B cell (primary cell): ENCODE measurements around the gene ZFP91. TPM values are rescaled to one million over a fixed set of nuclear protein-coding genes. Genes with fewer than 3 reads are reported as not detected.

ENCODE experiments used
- ATAC-seq: fragments of 200-7000 bp; cut with Tn5 transposase; one replicate; pipeline ENCODE4 v1.10.0; 2021; ENCODE audit warnings: low read depth, mild to moderate bottlenecking, moderate number of reproducible peaks, moderate library complexity
- CTCF ChIA-PET: fragments of 350-600 bp; sonication (Branson Sonifier 250); formaldehyde crosslinking; loops from one replicate; lab custom pipeline; 2021; ENCODE audit warnings: antibody characterized with exemption, inconsistent platforms; lab: Charles Lee
- POLR2A ChIA-PET: fragments of 350-600 bp; sonication (Branson Sonifier 250); formaldehyde crosslinking; loops from one replicate; lab custom pipeline; 2021; ENCODE audit warnings: antibody characterized with exemption; lab: Charles Lee
- DNase-seq: peaks from one replicate; pipeline ENCODE4 v3.0.0; 2013
- H2AFZ ChIP-seq: 2 replicates; pipeline ENCODE4 v1.6.1; 2012; ENCODE audit warnings: mild to moderate bottlenecking, low read depth, low read length; ENCODE audit not compliant: insufficient read depth, poor library complexity, severe bottlenecking
- H3K27ac ChIP-seq, 2 donors: 1 replicate in 1 of 2; 2 replicates in 1 of 2; pipeline ENCODE4 v1.5.1; 2012 to 2013; ENCODE audit warnings: low read length in 2 of 2, mild to moderate bottlenecking in 2 of 2, moderate library complexity in 1 of 2
- H3K27me3 ChIP-seq, 4 experiments: fragments of 200-600 bp in 1 of 4; sonication (generic) in 1 of 4; replicated peaks in 1 of 4; 1 replicate in 2 of 4; 2 replicates in 2 of 4; pipeline versions ENCODE4 v1.6.1 to v1.7.0; 2013 to 2016; ENCODE audit warnings: low read length in 3 of 4, mild to moderate bottlenecking in 2 of 4, mixed read lengths in 1 of 4, moderate library complexity in 1 of 4; ENCODE audit not compliant: insufficient read depth in 4 of 4, control insufficient read depth in 3 of 4; ENCODE audit errors: control extremely low read depth in 1 of 4
- H3K36me3 ChIP-seq, 2 experiments: replicated peaks in 1 of 2; 1 replicate in 1 of 2; 2 replicates in 1 of 2; pipeline versions ENCODE4 v1.6.1 to v1.7.1; 2013; ENCODE audit warnings: low read length in 1 of 2; ENCODE audit not compliant: insufficient read depth in 2 of 2, control insufficient read depth in 1 of 2; ENCODE audit errors: control extremely low read depth in 1 of 2, extremely low read depth in 1 of 2
- H3K4me1 ChIP-seq, 2 donors: fragments of 200-600 bp in 1 of 2; sonication (generic) in 1 of 2; 1 replicate in 1 of 2; 2 replicates in 1 of 2; pipeline versions ENCODE4 v1.5.1 to v1.6.1; 2013 to 2017; ENCODE audit warnings: low read length in 2 of 2; ENCODE audit not compliant: control insufficient read depth in 2 of 2, insufficient read depth in 2 of 2
- H3K4me2 ChIP-seq: replicated peaks from 2 replicates; pipeline ENCODE3; 2012; ENCODE audit warnings: mild to moderate bottlenecking, low read depth, low read length; ENCODE audit not compliant: poor library complexity, severe bottlenecking
- H3K4me3 ChIP-seq, 5 experiments: fragments of 200-600 bp in 1 of 5; sonication (generic) in 1 of 5; 1 replicate in 3 of 5; 2 replicates in 2 of 5; pipeline versions ENCODE4 v1.5.1 to v1.7.0; 2011 to 2016; ENCODE audit warnings: low read length in 4 of 5, mild to moderate bottlenecking in 4 of 5, low read depth in 2 of 5, control low read depth in 1 of 5, moderate library complexity in 1 of 5; ENCODE audit not compliant: insufficient read depth in 1 of 5; ENCODE audit errors: control extremely low read depth in 1 of 5, extremely low read depth in 1 of 5
- H3K79me2 ChIP-seq: fragments of 200-600 bp; sonication (generic); one replicate; pipeline ENCODE4 v1.6.0; 2016; ENCODE audit warnings: low read length; ENCODE audit not compliant: control insufficient read depth, insufficient read depth
- H3K9ac ChIP-seq: fragments of 200-600 bp; sonication (generic); 2 replicates; pipeline ENCODE4 v1.6.1; 2017; ENCODE audit warnings: mild to moderate bottlenecking, low read length, moderate library complexity
- H3K9me3 ChIP-seq, 3 donors: one replicate each; pipeline versions ENCODE4 v1.6.1 to v1.7.1; 2013; ENCODE audit warnings: low read length in 2 of 3; ENCODE audit not compliant: control insufficient read depth in 2 of 3, insufficient read depth in 1 of 3; ENCODE audit errors: control extremely low read depth in 1 of 3
- H4K20me1 ChIP-seq: 2 replicates; pipeline ENCODE4 v1.6.0; 2012; ENCODE audit warnings: mild to moderate bottlenecking, low read length; ENCODE audit not compliant: insufficient read depth, control insufficient read depth, poor library complexity, severe bottlenecking
- H3K27ac Mint-ChIP-seq: one replicate; pipeline ENCODE4 v1.8.0; 2021; ENCODE audit warnings: mixed read lengths
- H3K27me3 Mint-ChIP-seq: one replicate; pipeline ENCODE4 v1.8.0; 2021; ENCODE audit warnings: mixed read lengths
- H3K4me1 Mint-ChIP-seq: one replicate; pipeline ENCODE4 v1.8.0; 2021; ENCODE audit warnings: mixed read lengths
- H3K4me3 Mint-ChIP-seq: one replicate; pipeline ENCODE4 v1.8.0; 2021; ENCODE audit warnings: mixed read lengths
- H3K9me3 Mint-ChIP-seq: one replicate; pipeline ENCODE4 v1.8.0; 2022; ENCODE audit warnings: mixed read lengths; ENCODE audit not compliant: insufficient read depth
- WGBS: methylation state at CpG from one replicate; pipeline ENCODE4 v1.1.5; 2013; ENCODE audit warnings: missing lambda C conversion rate; ENCODE audit not compliant: insufficient coverage; 5-methylcytosine and 5-hydroxymethylcytosine counted together
- intact Hi-C: fragments of 100-400 bp; cut with micrococcal nuclease; formaldehyde crosslinking; loops from one replicate; pipeline ENCODE4 v1.10.0; 2022
- polyA minus RNA-seq: library from RNA; depleted of rRNA, polyadenylated mRNA; stranded (reverse); fragments of >200 nt; gene quantifications from 2 replicates; pipeline ENCODE4 v1.2.3, GENCODE V29; 2012
- polyA plus RNA-seq: library from polyadenylated mRNA; depleted of rRNA; stranded (reverse); fragments of >200 nt; gene quantifications from 2 replicates; pipeline ENCODE4 v1.2.3, GENCODE V29; 2012
- total RNA-seq, 2 donors: library from RNA; stranded (reverse); fragments of 120-200 nt in 1 of 2; gene quantifications; 1 replicate in 1 of 2; 2 replicates in 1 of 2; pipeline versions ENCODE4 v1.2.3 to v1.2.4, GENCODE V29; 2013 to 2022
- TF ChIP-seq, protein P1 (sequence below): fragments of 200-600 bp; IDR thresholded peaks from one replicate; pipeline ENCODE4 v1.8.0; 2022; ENCODE audit warnings: antibody characterized with exemption, mild to moderate bottlenecking

The ZFP91 gene, protein sequence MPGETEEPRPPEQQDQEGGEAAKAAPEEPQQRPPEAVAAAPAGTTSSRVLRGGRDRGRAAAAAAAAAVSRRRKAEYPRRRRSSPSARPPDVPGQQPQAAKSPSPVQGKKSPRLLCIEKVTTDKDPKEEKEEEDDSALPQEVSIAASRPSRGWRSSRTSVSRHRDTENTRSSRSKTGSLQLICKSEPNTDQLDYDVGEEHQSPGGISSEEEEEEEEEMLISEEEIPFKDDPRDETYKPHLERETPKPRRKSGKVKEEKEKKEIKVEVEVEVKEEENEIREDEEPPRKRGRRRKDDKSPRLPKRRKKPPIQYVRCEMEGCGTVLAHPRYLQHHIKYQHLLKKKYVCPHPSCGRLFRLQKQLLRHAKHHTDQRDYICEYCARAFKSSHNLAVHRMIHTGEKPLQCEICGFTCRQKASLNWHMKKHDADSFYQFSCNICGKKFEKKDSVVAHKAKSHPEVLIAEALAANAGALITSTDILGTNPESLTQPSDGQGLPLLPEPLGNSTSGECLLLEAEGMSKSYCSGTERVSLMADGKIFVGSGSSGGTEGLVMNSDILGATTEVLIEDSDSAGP
- total RNA-seq (50.3 and 51.2 TPM in 2 replicates), polyA plus RNA-seq (14.4 and 30.2 TPM in 2 replicates), polyA minus RNA-seq (22.8 and 27.0 TPM in 2 replicates)
- 46.8 TPM for total RNA-seq (2013)

DNA sequence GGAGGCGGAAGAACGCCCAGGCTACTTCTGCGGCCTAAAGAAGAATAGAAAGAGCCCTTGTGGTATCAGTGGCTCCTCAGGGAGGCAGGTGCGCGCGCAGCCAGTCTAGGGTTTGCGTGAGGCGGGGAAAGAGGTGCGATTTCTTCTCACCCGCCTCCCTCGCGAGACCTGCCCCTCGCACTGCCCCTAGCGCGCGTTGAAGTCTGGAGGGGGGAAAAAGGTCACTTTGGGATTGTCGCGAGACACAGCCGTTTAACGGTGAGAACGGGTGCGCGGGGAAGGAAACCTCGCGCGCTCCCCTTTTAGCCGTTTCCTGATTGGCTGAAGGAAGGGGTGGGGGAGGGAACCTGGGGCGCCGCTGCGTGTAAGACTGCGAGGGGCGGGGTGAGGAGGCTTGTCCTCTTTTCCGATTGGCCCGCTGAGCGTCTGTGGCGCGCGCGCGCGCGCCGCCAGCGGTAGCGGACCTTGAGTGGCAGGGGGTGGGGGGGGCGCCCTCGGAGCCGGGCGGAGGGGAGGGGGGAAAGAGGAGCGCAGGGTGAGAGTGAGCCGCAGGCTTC is at the start of gene ZFP91:
ZFP91 (plus strand) TSS at position 429 of the 557 bp plus-strand sequence. CDS start 219 bp downstream, outside the sequence.
- H3K79me2 ChIP-seq, result peaks cover 72% of the 10 kb centered on the region
- WGBS, result under 1% methylated on average over 27 of the region's 51 CpGs
- no peaks in the 10 kb centered on the region for H3K36me3 ChIP-seq
- peak within 1 kb of the TSS; percentile 85 for H2AFZ ChIP-seq
- Mint-ChIP-seq H3K27ac (peak within 1 kb of the TSS; percentile 100), H3K4me3 (peak within 1 kb of the TSS; percentile 97), H3K4me1 (peaks cover 67% of the 10 kb centered on the region), H3K9me3 (no peaks in the 10 kb centered on the region), H3K27me3 (no peaks in the 10 kb centered on the region)
- peak within 1 kb of the TSS; percentile 91 to 100 (median 99) for H3K4me3 ChIP-seq
- H3K9me3 ChIP-seq, result no peaks in the 10 kb centered on the region
- peak; percentile 58 for ATAC-seq
- TF ChIP-seq, protein P1, sequence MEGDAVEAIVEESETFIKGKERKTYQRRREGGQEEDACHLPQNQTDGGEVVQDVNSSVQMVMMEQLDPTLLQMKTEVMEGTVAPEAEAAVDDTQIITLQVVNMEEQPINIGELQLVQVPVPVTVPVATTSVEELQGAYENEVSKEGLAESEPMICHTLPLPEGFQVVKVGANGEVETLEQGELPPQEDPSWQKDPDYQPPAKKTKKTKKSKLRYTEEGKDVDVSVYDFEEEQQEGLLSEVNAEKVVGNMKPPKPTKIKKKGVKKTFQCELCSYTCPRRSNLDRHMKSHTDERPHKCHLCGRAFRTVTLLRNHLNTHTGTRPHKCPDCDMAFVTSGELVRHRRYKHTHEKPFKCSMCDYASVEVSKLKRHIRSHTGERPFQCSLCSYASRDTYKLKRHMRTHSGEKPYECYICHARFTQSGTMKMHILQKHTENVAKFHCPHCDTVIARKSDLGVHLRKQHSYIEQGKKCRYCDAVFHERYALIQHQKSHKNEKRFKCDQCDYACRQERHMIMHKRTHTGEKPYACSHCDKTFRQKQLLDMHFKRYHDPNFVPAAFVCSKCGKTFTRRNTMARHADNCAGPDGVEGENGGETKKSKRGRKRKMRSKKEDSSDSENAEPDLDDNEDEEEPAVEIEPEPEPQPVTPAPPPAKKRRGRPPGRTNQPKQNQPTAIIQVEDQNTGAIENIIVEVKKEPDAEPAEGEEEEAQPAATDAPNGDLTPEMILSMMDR, result no peak
- intact Hi-C loops, result loop anchor here (1.0 to 10.0 kb wide), 10 partner anchors 10 to 1048 kb away; partner anchors contain the start of genes CLP1, FAM111A, MPEG1 and TIMM10
- peak within 1 kb of the TSS; percentile 100 for H3K27ac ChIP-seq
- no peaks in the 10 kb centered on the region for H4K20me1 ChIP-seq
- no peaks in the 10 kb centered on the region for H3K27me3 ChIP-seq
- H3K4me2 ChIP-seq, result peak within 1 kb of the TSS; percentile 90
- ChIA-PET CTCF (interaction anchor here (2.1 to 8.7 kb wide), 4 partner anchors 10 to 579 kb away, joined by 6 to 102 read pairs (median 23); no protein-coding TSS in a partner anchor), POLR2A (interaction anchor here (1.4 kb wide), 1 partner anchor 27 kb away, joined by 3 read pairs; no protein-coding TSS in a partner anchor)
- peak within 1 kb of the TSS; percentile 100 for H3K9ac ChIP-seq
- H3K4me1 ChIP-seq, result peaks cover 56 to 60% of the 10 kb centered on the region in 2 donors
- peak; percentile 99 for DNase-seq
